HCT116 (cell line): ENCODE results near the gene RUNX1.

Experiments used
- EGR1 ChIP-seq: IDR thresholded peaks from 2 replicates; pipeline ENCODE4 v1.6.1; 2012; ENCODE audit warnings: low read depth
- EZH2 ChIP-seq: fragments of 200-600 bp; sonication (generic); IDR thresholded peaks from 2 replicates; pipeline ENCODE4 v1.6.1; 2017; ENCODE audit warnings: antibody characterized with exemption, mixed run types
- EZH2phosphoT487 ChIP-seq: fragments of 200-600 bp; IDR thresholded peaks from 2 replicates; pipeline ENCODE4 v1.6.1; 2018; ENCODE audit warnings: antibody characterized with exemption, borderline replicate concordance
- JUND ChIP-seq: IDR thresholded peaks from 2 replicates; pipeline ENCODE4 v1.6.1; 2012
- POLR2A ChIP-seq: IDR thresholded peaks from 2 replicates; pipeline ENCODE4 v1.7.0; 2011; ENCODE audit warnings: borderline replicate concordance; ENCODE audit not compliant: insufficient read depth, insufficient read length; ENCODE audit errors: extremely low read depth
- POLR2AphosphoS5 ChIP-seq: IDR thresholded peaks from 2 replicates; pipeline ENCODE4 v1.6.1; 2011; ENCODE audit warnings: mild to moderate bottlenecking, low read depth, low read length, moderate library complexity
- ZFX ChIP-seq: fragments of 450-650 bp; IDR thresholded peaks from 2 replicates; pipeline ENCODE4 v1.6.1; 2017
- TF ChIP-seq, protein P1 (sequence below), 3 experiments: fragments of 200-600 bp in 1 of 3; sonication (generic) in 1 of 3; IDR thresholded peaks in 2 of 3; conservative IDR thresholded peaks in 1 of 3; 2 replicates each; pipeline ENCODE4 v1.5.1; 2012 to 2017; ENCODE audit warnings: low read depth in 2 of 3, low read length in 2 of 3, antibody characterized with exemption in 1 of 3, borderline replicate concordance in 1 of 3, control low read depth in 1 of 3, mild to moderate bottlenecking in 1 of 3, mixed read lengths in 1 of 3, mixed run types in 1 of 3, moderate library complexity in 1 of 3; ENCODE audit not compliant: insufficient read depth in 1 of 3
- TF ChIP-seq, protein P2 (sequence below): IDR thresholded peaks from 2 replicates; pipeline ENCODE4 v1.6.1; 2012

DNA sequence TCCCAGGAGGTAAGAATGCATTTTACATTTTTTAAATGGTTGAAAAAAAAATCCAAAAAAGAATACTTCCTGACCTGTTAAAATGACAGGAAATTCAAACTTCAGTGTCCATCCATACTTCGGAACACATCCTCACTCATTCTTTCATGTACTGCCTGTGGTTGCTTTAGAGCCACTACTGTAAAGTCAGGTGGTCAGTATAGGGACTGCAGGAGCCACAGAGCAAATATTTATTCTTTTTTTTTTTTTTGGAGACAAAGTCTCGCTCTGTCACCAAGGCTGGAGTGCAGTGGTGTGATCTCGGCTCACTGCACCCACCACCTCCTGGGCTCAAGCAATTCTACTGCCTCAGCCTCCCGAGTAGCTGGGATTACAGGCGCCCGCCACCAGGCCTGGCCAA lies 255.6 kb downstream of the RUNX1 start:
- TF ChIP-seq POLR2AphosphoS5 (no peak), EZH2 (no peak), EGR1 (no peak), ZFX (no peak), POLR2A (no peak), JUND (no peak), EZH2phosphoT487 (no peak)
- TF ChIP-seq, protein P1, sequence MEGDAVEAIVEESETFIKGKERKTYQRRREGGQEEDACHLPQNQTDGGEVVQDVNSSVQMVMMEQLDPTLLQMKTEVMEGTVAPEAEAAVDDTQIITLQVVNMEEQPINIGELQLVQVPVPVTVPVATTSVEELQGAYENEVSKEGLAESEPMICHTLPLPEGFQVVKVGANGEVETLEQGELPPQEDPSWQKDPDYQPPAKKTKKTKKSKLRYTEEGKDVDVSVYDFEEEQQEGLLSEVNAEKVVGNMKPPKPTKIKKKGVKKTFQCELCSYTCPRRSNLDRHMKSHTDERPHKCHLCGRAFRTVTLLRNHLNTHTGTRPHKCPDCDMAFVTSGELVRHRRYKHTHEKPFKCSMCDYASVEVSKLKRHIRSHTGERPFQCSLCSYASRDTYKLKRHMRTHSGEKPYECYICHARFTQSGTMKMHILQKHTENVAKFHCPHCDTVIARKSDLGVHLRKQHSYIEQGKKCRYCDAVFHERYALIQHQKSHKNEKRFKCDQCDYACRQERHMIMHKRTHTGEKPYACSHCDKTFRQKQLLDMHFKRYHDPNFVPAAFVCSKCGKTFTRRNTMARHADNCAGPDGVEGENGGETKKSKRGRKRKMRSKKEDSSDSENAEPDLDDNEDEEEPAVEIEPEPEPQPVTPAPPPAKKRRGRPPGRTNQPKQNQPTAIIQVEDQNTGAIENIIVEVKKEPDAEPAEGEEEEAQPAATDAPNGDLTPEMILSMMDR (IDR thresholded peaks at IDR 0.05 in 2 of 3, conservative IDR thresholded peaks at IDR 0.05 in 1 of 3; ENCODE audit: borderline replicate concordance in 1 of 3, insufficient read depth in 1 of 3, low read depth in 2 of 3, low read length in 2 of 3): no peak
- TF ChIP-seq, protein P2, sequence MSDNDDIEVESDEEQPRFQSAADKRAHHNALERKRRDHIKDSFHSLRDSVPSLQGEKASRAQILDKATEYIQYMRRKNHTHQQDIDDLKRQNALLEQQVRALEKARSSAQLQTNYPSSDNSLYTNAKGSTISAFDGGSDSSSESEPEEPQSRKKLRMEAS: no peak
